AG10803 (cell line): Measurements from ENCODE around the gene STX18.
"Not testable (repeated sequence)": the region's sequence is repeated elsewhere in the genome, so short reads cannot be mapped to it uniquely, and the experiment has no call there.

Experiments
- DNase-seq: peaks from one replicate; pipeline ENCODE4 v3.0.0; 2010; ENCODE audit warnings: low read depth
- H3K4me3 ChIP-seq: 2 replicates; pipeline ENCODE4 v1.5.1; 2011; ENCODE audit warnings: mild to moderate bottlenecking, low read length, control low read depth
- CTCF ChIP-seq: conservative IDR thresholded peaks from 2 replicates; pipeline ENCODE4 v1.5.1; 2011; ENCODE audit warnings: mild to moderate bottlenecking, low read length, control low read depth, inconsistent platforms

Gene STX18

GRCh38 chr4:4580494-4580893, 38.6 kb upstream of the STX18 start:
- TF ChIP-seq CTCF, result no peak
- no peak for DNase-seq
- no peak overlapping the region for H3K4me3 ChIP-seq

GRCh38 chr4:4578981-4579380, 37.1 kb upstream of the STX18 start:
- no peak for DNase-seq
- TF ChIP-seq CTCF, result no peak
- H3K4me3 ChIP-seq, result no peak overlapping the region

GRCh38 chr4:4577359-4577875, 35.6 kb upstream of the STX18 start:
- H3K4me3 ChIP-seq, result no peak overlapping the region
- TF ChIP-seq CTCF, result no peak
- no peak for DNase-seq

GRCh38 chr4:4575284-4576211, 33.7 kb upstream of the STX18 start:
- H3K4me3 ChIP-seq, result peak overlapping the region; percentile 66

GRCh38 chr4:4574792-4575191, 32.9 kb upstream of the STX18 start:
- peak overlapping the region; percentile 66 for H3K4me3 ChIP-seq
- DNase-seq, result peak; percentile 99
- TF ChIP-seq CTCF, result no peak

More at GRCh38 chr4:4575284-4576211, 33.7 kb upstream of the STX18 start:
- no peak; the same call in none of the 2 replicates for TF ChIP-seq CTCF
- DNase-seq, result peak; percentile 62

GRCh38 chr4:4574052-4574451, 32.2 kb upstream of the STX18 start:
- no peak overlapping the region for H3K4me3 ChIP-seq
- no peak for DNase-seq
- no peak for TF ChIP-seq CTCF

GRCh38 chr4:4572821-4573220, 31.0 kb upstream of the STX18 start:
- no peak for DNase-seq
- TF ChIP-seq CTCF, result no peak
- no peak overlapping the region for H3K4me3 ChIP-seq

- not testable (repeated sequence) for DNase-seq, H3K4me3 ChIP-seq
These were observed 28.0 kb upstream of the STX18 start for GRCh38 chr4:4569861-4570260.
